HG03558 (cell line): ENCODE data around the gene GATA3.

Source experiments
- ATAC-seq: cut with Tn5 transposase; IDR thresholded peaks from one replicate; pipeline ENCODE4 v1.9.1; 2021; ENCODE audit warnings: moderate number of reproducible peaks; ENCODE audit not compliant: unreplicated experiment; ENCODE audit errors: extremely low read depth

Gene GATA3

GRCh38 chr10:8122611-8123369, 68.3 kb downstream of the GATA3 start:
- no peak for ATAC-seq

GRCh38 chr10:8124436-8124835, 69.9 kb downstream of the GATA3 start:
- no peak for ATAC-seq
